NCI-H526 (cell line): ENCODE results near the gene SLC9C2.
"Not testable (repeated sequence)": the region's sequence is repeated elsewhere in the genome, so short reads cannot be mapped to it uniquely, and the experiment has no call there.

ENCODE experiments used
- DNase-seq, 2 experiments: peaks; one replicate each; lab custom pipeline; 2025; lab: John Stamatoyannopoulos, UW

SLC9C2 gene

GRCh38 chr1:173489149-173489600 lies 113.7 kb downstream of the SLC9C2 start:
- DNase-seq, result no peak

- no peak for DNase-seq
Observed at GRCh38 chr1:173488001-173488400, 114.9 kb downstream of the SLC9C2 start.

GRCh38 chr1:173485401-173485800 lies 117.5 kb downstream of the SLC9C2 start:
- no peak for DNase-seq

- DNase-seq, result no peak
Observed at GRCh38 chr1:173484276-173484675, 118.6 kb downstream of the SLC9C2 start.

- no peak for DNase-seq
Observed at GRCh38 chr1:173482683-173483082, 120.2 kb downstream of the SLC9C2 start.

GRCh38 chr1:173481195-173481772 lies 121.6 kb downstream of the SLC9C2 start:
- no peak for DNase-seq

- no peak for DNase-seq
Observed at GRCh38 chr1:173479649-173480048, 123.2 kb downstream of the SLC9C2 start.

GRCh38 chr1:173478094-173478674 lies 124.7 kb downstream of the SLC9C2 start:
- peak; percentile 41 to 76 for DNase-seq

- peak; percentile 89 to 100 for DNase-seq
Observed at GRCh38 chr1:173477286-173478093, 125.4 kb downstream of the SLC9C2 start, which contains the start of gene PRDX6. TSS of gene PRDX6 (plus strand) at chr1:173477335. CDS start at chr1:173477398, 63 bp downstream.

GRCh38 chr1:173476665-173477285 lies 126.1 kb downstream of the SLC9C2 start:
- DNase-seq, result peak; percentile 98 to 100

- no peak for DNase-seq
Observed at GRCh38 chr1:173476197-173476664, 126.6 kb downstream of the SLC9C2 start.

GRCh38 chr1:173475564-173476196 lies 127.2 kb downstream of the SLC9C2 start:
- peak; percentile 70 to 83 for DNase-seq

- DNase-seq, result peak; percentile 80 to 84
Observed at GRCh38 chr1:173474780-173475421, 128.0 kb downstream of the SLC9C2 start.

GRCh38 chr1:173474097-173474779 lies 128.6 kb downstream of the SLC9C2 start:
- DNase-seq, result peak; percentile 31 to 41

- no peak for DNase-seq
Observed at GRCh38 chr1:173473599-173474011, 129.3 kb downstream of the SLC9C2 start.

- no peak for DNase-seq
Observed at GRCh38 chr1:173470608-173471007, 132.3 kb downstream of the SLC9C2 start.

- DNase-seq, result no peak
Observed at GRCh38 chr1:173469656-173470055, 133.2 kb downstream of the SLC9C2 start.

GRCh38 chr1:173467426-173467825 lies 135.4 kb downstream of the SLC9C2 start:
- no peak for DNase-seq

- DNase-seq, result not testable (repeated sequence)
Observed at GRCh38 chr1:173464185-173464584, 138.7 kb downstream of the SLC9C2 start.

GRCh38 chr1:173462666-173463065 lies 140.2 kb downstream of the SLC9C2 start:
- DNase-seq, result not testable (repeated sequence)

- DNase-seq, result no peak
Observed at GRCh38 chr1:173459885-173460284, 143.0 kb downstream of the SLC9C2 start.
